Gastrocnemius medialis (tissue), 4 donors: ENCODE results near the gene A3GALT2.

Source experiments
- POLR2A ChIP-seq, 2 donors: fragments of 450-650 bp; IDR thresholded peaks; one replicate each; pipeline ENCODE4 v1.6.1; 2017; ENCODE audit warnings: antibody characterized with exemption in 2 of 2, mild to moderate bottlenecking in 2 of 2, moderate library complexity in 2 of 2
- TF ChIP-seq, protein P1 (sequence below), 5 experiments: fragments of 450-650 bp in 3 of 5; fragments of 200-600 bp in 2 of 5; sonication (generic) in 2 of 5; IDR thresholded peaks in 4 of 5; conservative IDR thresholded peaks in 1 of 5; 1 replicate in 4 of 5; 2 replicates in 1 of 5; pipeline ENCODE4 v1.5.1; 2016 to 2019; ENCODE audit warnings: antibody characterized with exemption in 5 of 5, mild to moderate bottlenecking in 3 of 5, moderate library complexity in 3 of 5

DNA sequence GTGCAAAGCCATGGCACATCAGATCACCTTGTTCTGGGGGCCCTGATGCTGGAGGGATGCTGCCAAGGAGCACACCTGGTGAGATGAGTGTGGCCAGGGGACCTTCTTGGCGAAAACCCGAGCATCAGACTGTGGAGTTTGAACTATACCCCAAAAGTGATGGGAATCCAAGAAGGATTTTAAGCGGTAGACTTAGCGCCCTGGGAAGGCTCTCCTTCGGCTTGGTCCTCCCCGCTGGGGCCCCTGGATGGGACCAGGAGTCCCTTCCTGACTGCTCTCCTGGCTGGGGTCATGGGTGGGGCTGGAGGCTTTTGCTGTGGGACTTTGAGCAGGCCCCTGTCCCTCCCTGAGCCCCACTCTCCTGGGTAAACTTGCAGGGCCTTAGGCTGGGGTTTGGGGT is 54.1 kb downstream of the A3GALT2 start:
- TF ChIP-seq, protein P1, sequence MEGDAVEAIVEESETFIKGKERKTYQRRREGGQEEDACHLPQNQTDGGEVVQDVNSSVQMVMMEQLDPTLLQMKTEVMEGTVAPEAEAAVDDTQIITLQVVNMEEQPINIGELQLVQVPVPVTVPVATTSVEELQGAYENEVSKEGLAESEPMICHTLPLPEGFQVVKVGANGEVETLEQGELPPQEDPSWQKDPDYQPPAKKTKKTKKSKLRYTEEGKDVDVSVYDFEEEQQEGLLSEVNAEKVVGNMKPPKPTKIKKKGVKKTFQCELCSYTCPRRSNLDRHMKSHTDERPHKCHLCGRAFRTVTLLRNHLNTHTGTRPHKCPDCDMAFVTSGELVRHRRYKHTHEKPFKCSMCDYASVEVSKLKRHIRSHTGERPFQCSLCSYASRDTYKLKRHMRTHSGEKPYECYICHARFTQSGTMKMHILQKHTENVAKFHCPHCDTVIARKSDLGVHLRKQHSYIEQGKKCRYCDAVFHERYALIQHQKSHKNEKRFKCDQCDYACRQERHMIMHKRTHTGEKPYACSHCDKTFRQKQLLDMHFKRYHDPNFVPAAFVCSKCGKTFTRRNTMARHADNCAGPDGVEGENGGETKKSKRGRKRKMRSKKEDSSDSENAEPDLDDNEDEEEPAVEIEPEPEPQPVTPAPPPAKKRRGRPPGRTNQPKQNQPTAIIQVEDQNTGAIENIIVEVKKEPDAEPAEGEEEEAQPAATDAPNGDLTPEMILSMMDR (IDR thresholded peaks at IDR 0.05 in 4 of 5, conservative IDR thresholded peaks at IDR 0.05 in 1 of 5), result no peak
- TF ChIP-seq POLR2A (IDR thresholded peaks at IDR 0.05), result no peak
